HG03103 (cell line): ENCODE data around the gene HDAC11.

ENCODE experiments used
- ATAC-seq: cut with Tn5 transposase; IDR thresholded peaks from one replicate; pipeline ENCODE4 v1.9.1; 2021; ENCODE audit warnings: low read depth; ENCODE audit not compliant: unreplicated experiment

Gene HDAC11

DNA sequence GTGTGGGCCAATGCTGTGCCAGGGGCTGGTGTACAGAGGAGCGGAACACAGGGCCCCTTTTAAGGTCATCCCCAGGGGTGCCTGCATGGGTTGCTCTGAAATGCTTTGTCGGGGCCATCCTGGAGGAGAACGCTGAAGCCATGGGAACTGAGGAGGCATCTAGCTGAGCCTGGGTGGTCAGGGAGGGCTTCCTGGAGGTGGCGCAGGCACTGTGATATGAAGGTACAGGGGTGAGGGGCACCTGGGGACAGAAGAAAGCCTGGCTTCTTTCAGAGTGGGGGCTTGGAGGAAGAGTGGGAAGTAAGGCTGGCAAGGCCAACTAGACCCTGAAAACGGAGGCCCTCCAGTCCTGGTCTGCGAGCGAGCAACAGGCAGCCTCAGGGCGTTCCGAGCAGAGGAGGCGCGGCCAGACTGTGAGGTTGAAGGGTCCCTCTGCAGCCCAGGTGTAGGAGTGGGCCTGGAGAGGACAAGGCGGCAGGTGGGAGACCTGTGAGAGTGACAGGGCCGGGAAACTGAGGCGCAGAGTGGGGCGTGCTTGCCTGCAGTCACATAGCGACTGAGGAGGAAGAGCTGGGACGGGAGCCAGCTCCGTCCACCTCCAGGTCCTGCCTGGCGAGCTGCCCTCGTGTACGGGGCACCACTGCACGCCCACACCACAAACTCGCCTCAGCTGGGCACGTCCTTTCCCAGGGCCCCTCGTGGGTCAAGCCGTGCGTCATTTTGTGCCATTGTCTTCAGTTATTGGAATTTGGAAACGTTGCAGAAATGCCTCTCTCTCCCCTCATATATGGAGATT is 72.9 kb downstream of the HDAC11 start:
- ATAC-seq: no peak

GRCh38 chr3:13553686-13554085 is 73.6 kb downstream of the HDAC11 start:
- ATAC-seq: no peak

DNA sequence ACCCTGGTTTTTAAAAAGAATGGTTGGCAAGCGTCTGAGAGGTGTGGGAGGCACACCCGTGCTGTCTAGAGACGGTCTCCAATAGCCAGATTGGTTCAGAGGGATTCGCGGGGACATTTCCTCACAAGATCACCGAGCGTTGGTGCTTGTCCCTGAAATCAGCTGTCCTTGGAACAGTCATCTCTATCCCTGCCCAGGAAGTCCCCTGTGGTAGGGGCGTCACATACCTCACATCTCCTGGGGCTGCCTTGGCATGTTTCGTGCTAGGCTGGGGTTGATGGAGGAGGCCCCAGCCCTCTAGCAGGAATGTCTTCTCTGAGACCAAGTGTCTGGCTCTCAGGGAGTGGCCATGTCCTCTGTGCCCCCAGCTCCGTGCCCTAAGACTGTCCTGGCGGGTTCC is 75.6 kb downstream of the HDAC11 start:
- ATAC-seq: no peak
